CD4-positive, alpha-beta T cell treated with Interleukin-10 for 1 hour (primary cell): Measurements from ENCODE around the gene RAD51.

Experiments
- DNase-seq: peaks from one replicate; pipeline ENCODE4 v3.0.0-alpha.2; 2020

The RAD51 gene

DNA sequence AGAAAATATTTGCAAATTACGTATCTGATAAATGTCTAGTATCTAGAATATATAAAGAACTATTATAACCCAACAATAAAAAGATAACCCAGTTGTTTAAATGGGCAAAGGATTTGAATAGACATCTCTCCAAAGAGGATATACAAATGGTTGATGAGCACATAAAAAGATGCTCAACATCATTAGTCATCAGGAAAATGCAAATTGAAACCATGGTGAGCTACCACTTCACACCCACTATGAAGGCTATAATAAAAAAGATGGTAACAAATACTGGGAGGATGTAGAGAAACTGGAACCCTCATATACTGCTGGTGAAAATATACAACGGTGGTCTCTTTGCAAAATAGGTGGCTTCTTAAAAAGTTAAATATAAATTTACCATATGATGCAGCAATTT is 28.0 kb downstream of the RAD51 start:
- no peak for DNase-seq

DNA sequence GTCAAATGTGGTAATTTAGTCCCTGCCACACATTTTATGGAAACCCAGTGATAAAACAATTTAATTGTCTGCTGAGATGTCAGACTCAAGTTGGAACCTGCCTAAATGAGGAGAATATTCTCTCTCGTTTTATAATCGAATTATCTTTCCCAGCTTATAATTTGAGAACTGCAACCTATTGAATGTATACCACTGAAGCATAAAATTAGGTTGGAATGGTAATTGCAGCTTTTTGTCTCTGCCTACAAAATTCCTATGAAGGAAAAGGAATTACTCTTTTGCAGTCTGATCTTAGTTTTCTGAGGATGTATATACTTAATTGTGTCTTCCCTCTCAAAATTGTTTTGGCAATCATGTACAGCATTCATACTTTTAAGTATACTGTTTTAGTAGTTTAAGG is 28.9 kb downstream of the RAD51 start:
- no peak for DNase-seq

DNA sequence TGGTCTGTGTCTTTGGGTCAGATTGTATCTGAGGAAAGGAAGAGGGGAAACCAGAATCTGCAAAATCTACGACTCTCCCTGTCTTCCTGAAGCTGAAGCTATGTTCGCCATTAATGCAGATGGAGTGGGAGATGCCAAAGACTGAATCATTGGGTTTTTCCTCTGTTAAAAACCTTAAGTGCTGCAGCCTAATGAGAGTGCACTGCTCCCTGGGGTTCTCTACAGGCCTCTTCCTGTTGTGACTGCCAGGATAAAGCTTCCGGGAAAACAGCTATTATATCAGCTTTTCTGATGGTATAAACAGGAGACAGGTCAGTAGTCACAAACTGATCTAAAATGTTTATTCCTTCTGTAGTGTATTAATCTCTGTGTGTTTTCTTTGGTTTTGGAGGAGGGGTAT is 36.1 kb downstream of the RAD51 start:
- no peak for DNase-seq

DNA sequence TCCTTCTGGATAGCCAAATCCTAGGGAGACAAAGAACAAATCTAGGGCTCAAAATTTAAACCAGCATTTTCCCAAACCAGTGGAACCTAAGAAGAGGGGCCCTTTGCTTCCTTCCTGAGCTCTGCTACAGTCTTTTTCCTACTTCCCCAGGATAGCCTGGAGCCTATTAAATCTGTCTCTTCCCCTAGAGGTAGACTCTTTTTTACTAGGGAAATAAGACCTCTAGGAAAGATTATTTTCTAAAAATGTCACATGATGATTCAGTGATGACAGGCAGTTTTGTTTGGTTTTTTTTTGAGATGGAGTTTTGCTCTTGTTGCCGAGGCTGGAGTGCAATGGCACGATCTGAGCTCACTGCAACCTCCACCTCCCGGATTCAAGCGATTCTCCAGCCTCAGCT is 41.6 kb downstream of the RAD51 start:
- DNase-seq: no peak

DNA sequence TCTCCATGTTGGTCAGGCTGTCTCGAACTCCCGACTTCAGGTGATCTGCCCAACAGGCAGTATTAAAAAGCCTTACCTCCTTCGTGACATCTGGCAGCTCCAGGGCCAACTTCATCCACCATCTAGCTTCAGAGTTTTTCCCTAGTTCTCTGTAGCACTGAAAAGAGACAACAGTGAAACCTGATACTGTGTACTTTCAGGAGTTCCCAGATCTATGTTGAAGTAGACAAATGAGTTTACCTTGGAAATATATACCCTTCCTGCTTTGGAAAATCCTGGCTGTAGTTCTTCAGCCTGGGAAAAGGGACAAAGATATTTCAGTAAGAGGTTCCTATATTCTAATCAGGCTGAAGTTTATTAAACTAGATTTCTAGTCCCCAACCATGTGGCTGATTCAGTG is 42.1 kb downstream of the RAD51 start:
- no peak for DNase-seq

DNA sequence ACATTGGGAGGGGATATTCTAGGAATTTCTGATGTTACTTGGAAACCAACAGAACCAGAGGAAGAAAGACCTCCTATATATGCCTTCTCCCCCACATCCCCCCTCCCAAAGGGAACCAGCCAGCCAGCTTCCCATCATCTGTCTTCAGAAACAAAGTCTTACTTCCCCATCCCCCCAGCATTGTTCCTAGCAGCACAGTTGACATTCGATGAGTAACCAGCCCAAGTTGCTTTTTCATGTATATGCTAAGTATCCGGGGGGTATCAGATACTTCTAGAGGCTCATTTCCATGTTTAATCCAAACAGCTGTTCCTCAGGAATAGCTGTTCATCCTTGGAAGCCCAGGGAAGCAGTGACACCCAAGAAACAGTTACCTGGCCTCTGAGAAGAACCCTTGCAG is 44.1 kb downstream of the RAD51 start:
- no peak for DNase-seq

DNA sequence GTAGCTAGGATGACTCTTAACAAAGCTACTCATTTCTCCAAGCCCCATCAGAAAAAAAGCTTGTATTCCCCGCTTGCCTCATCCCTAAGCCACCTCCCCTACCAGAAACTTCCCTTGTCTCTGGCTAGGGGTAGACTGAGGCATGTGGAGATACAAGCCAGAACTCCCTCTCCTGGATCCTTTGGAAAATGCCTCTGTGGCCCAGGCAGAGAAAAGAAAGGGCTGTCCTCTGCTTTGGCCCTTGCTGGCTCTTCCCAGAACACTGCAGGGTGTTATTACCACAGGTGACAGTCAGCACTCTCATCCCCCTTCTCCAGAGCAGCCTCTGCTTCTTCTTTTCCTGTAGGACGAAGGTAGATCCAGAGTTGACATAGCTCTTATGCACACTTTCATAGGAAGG is 44.9 kb downstream of the RAD51 start:
- DNase-seq: no peak

DNA sequence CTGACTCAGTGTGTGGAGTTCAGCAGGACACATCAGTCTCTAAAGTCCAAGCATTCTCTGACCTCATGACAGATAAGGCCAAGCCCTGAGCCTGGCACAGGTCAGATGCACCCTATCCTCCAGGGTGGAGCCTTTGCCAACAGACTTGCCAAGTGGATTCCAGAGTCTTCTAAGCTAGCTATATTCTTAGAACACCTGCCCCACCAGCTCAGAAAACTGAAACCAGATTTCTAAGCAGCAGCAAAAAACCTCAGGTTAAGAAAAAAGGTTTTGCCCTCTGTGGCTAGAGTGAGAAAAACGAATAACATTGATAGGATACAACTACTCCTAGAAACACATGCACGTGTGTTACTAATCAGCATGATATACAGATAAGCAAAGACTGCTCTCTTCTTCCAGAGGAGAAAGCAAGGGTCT is 48.5 kb downstream of the RAD51 start:
- DNase-seq: no peak

DNA sequence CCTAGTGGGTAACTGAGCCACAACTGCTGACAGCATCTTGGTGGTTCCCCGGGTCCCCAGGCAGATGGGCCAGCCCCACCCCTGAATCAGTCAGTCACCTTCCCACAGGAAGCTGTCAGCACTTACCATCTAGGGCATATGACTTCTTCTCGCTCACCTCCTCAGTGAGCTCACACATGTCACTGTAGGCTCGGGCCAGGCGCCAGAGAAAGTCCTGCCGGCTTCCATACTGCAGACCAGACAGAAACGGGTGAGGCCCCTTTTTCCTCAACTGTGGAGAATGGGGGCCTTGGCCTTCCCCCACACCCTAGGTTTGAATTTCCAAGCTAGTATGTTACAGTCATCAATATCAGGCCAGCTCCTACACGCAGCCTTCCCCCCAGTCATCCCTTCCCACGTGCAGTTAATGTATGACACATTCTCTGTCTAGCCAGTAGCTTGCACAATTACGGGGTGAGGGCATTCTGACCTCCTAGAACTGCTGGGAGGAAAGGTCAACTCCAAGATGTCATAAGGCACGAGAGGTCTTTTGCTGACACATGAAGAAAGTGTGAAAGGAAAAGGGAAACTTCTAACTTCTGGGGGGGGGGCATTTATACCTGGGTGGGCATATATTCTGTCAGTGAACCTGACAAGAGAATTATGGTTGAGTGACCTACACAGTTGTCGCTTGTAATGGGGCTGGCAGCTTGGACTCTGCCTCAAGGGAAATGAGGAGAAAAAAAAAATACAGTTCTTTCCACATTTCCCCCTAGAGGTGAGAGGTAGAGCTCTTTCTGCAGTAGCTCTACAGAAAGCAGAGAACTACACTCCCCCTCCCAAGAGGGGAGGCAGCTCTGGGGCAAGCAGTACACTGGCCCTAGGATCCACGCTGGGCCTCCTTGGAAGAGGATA is 49.2 kb downstream of the RAD51 start:
- DNase-seq: peak; percentile 82

DNA sequence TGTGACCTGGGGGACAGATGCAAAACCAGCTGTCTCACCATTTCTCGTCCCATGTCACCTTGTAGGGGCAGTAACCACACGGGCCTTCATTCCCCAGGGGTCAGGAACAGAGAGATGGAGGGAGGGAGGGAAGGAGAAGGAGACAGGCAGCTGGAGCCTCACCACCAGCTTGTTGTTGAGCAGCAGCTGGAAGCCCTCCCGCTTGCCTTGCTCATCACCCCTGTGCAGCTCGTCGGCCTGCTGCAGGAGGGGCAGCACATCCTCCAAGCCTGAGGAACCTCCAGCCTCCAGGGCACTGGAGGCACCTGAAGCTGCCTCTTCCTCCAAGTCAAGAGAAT is 49.8 kb downstream of the RAD51 start:
- DNase-seq: no peak

DNA sequence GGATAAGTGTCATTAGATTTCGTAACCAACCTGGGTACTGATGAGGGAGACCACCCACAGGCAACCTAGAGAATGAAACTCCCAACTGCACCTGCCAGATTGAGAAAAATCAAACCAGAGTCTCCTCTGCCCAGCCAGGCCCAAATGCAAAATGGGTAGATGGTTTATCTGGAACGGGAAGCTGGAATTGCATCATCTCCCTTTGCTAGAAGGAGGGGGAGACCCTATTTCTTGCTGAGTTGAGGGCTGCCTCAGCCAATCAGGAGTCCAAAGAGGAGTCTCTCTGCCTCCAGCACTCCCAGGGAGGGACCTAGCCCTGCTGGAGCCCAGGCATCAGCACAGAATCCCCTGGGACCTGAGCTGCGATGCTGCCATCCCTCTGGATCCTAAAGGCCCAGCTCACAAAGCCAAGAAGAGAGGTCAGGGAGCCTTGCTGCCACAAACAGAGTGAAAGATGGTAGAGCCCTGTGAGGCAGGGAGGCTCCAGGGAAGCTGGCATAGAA is 52.0 kb downstream of the RAD51 start:
- no peak for DNase-seq

DNA sequence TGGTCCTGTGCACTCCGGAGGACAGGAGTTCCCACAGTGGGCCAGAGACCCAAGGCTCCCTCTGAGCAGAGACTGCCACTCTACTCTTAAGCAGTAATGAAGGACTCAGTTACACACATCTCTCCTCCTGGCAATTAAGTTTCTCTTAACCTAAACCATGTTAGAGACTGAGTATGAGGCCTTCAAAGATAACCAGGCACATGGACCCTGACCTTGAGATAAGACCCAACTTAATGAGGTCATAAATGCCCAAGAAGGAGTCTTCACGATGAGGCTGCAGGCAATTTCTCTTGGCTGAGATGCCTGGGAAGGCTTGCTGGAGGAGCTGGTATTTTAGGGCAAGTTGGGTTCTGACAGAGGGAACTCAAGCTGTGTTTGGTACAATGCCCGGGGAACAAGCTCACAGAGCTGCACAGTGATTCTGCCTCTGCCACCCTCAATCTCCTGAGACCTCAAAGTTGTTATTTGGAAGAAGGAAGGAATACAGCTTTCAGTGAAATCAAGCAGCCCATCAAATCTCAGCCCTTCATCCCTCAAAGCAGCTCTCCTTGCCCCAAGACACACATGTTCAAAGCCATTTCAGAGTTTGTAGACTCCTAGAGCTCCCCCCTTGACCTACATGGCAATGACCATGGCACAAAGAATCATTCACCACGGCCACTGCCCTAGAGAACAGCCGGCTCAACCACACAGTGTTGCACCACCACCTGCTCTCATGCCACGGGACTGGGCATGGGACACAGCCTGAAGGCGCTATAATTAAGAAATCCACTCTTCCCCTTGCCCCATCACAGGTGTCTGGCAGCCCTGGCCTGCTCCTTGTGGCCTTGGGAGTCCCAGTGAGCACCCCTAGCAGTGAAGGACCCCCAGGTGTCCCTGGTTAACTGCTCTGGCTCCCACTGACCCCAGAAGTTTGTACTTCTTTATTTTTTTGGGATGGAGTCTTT is 53.0 kb downstream of the RAD51 start:
- no peak for DNase-seq

DNA sequence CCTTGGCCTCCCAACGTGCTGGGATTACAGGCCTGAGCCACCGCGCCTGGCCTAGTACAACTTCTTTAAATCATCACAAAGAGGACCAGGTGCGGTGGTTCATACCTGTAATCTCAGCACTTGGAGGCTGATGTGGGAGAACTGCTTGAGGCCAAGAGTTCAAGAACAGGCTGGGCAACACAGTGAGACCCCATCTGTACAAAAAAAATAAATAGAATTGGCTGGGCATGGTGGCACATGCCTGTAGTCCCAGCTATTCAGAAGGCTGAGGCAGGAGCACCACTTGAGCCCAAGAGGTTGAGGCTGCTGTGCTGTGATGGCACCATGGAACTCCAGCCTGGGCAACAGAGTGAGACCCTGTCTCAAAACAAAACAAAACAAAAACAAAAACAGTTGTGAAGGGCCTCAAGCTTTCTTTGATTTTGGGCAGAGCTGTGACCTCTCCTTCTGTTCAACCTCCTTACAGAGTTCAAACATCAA is 54.2 kb downstream of the RAD51 start:
- no peak for DNase-seq

DNA sequence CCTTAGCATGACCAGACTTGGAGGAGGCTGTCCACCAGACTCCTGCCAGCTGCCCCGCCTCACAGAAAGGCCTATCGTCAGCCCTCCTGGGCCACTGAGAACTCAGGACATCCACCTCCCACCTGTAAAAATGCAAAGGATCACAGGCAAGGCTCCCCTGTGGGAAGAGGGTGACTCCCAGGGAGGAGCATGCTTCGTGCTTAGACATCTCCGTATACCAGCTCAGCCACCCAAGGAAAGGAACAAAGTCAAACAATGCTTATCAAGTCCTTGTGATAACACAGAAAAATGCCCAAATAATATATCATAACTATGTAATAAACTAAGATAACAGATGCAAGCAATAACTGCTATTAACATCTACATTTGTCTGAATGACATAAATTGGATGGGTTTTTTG is 55.9 kb downstream of the RAD51 start:
- no peak for DNase-seq

DNA sequence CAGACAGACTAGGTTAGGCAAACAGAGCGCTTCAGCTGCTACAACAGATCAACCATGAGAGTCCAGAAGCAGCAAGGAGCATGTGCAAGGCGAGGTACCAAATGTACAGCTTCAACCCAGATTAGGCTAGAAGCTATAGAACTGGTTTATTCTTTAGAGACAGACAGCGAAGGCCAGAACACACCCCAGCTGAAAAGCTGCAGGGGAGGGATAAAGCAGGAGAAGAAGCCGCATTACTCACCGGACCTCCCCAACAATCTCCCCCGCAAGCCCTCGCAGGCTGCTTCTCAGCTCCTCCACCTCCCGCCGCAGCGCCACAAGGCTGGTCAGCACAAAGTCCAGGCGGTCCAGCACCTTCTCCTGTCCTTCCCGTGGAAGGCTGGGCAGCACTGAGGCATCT is 56.8 kb downstream of the RAD51 start:
- DNase-seq: no peak

DNA sequence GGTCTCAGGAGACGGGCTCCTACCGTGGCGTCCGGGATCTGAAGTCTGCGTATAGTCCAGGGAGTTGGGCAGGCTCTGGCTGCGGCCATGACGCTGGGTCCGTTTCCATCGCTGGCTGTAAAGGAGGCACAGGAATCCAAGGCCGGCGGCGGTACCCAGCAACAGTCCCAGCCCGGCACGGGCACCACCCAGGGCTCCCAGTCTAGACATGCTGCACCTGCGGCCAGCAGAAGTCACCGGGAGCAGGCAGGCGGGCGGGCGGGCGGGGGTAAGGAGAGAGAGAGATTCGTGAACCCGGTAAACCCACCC is 59.6 kb downstream of the RAD51 start:
- peak; percentile 35 for DNase-seq

DNA sequence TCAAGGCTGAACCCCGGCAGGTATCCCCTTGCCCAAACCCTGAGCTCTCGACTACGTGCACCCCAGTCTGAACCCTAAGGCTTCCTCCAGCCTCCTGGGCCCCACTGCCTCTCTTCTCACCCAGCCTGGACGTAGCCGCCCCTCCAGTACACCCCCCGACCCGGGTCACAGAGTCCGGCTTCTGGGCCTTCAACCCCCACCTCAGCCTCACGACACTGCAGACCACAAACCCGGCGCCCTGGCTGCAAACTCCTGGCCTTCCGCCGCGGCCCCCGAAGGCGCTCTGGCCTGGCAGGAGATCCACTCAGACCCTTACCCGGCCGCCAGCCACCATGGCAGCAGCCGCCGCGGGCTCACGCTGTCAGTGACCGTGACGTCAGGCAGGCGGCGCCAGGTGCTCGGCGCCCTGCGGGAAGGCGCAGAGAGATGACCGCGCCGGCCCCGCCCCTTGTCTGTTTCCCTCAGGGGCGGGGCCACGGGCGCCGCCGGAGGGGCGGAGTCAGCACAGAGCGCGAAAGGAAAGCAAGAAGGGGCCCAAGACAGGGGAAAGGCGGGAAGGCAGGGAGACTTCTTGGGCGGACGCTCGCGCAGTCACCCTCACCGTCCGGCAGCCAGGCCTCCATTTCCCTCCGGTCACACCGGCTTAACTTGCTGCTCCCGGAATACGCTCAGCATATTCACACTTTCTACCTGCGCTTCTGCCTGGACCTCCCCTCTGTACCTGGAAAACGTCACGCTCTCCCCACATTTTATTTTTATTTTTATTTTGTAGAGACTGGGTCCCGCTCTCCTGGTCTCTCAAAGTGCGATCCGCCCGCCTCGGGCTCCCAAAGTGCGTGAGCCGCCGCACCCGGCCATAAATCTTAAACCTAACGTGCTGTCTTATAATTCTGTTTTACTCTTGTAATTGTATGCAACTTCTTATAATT is 60.2 kb downstream of the RAD51 start, which contains the start of gene RMDN3:
Gene RMDN3, minus strand, starts transcription at position 372 of the 929 bp plus-strand sequence. CDS start 471 bp downstream, outside the sequence.
- peak; percentile 94 for DNase-seq

DNA sequence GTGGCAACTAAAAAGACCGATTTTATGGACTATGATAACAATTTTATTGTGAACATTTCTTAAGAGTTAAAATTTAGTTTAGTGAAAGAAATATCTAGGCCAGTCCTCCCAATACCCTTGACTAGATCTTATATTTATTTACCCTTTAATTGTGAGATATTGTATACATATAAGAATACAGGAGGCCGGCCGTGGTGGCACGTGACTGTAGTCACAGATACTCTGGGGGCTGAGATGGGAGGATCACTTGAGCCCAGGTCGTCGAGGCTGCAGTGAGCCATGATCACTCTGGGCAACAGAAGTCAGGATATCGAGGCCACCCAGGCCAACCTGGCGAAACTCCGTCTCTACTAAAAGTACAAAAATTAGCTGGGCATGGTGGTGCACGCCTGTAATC is 60.8 kb downstream of the RAD51 start:
- no peak for DNase-seq

DNA sequence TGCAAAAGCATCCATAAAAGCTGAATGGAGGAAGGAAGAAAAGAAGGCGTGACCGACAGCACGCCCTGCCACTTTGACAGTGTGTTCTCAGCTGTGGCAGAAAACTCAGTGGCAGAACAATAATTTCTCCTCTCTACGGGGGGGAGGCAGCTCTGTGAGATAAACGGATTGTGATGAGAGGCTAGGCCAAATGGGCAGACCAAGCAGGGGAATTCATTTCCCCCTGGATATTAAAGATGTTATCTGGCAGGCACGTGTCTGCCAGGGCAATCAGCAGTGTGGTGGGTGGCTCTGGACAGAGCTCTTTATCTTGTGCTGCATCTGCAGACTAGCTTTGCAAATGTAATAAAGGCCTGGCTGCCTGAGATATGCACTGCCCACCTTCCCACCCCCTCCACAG is 62.0 kb downstream of the RAD51 start:
- no peak for DNase-seq

DNA sequence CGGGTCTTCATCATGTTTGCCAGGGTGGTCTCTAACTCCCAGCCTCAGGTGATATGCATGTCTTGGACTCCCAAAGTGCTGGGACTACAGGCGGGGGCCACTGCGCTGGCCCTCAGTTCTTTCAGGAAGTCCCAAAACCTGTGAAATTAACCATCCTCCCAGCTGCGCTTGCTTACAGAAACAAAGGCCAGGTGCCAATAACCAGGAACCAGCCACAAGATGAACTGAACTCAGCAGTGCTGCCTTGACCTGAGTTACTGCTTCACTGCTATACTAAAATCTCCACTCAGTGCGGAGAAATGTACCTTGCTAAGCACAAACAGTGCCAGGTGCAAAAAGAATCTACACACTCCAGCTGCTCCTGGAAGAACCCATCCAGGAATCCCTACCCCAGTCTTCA is 65.0 kb downstream of the RAD51 start:
- DNase-seq: no peak

DNA sequence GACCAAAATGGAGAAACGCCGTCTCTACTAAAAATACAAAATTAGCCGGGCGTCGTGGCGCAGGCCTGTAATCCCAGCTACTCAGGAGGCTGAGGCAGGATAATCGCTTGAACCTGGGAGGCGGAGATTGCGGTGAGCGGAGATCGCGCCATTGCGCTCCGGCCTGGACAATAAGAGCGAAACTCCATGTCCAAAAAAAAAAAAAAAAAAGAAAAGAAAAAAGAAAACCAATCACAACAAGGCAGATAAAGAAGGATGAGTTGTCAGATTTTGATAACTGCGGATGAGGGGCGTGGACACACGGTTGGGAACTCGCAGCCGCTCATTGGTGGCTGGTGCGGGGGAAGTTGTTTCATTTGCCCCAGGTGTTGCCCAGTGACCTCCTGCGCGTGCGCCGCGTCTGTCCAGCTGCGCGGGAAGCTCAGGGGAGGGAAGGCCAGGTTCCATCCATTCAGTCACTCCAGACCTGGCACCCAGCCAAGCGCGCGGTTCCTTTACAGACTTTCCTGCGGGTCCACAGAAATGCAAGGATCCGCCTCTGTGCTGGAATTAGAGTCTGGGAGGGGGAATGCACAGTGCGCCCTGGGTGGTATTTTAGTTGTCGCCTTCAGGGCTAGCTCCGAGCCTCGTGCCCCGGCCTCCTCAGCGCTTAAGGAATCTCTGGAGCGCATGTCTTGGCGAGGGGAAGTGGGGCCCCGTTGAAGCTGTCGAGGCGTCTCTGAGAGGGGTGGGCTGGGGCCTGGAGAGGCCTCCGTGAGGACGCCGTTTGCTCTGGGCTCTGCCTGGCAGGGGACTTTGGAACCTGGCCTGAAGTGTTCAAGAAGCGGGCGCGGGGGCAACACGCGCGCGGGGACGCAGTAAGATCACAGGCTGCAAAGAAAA is 68.2 kb downstream of the RAD51 start:
- DNase-seq: peak; percentile 40
